HG02763 (cell line): ENCODE results near the gene LY6G5C.

Experiments
- ATAC-seq: cut with Tn5 transposase; IDR thresholded peaks from one replicate; pipeline ENCODE4 v1.9.1; 2021; ENCODE audit warnings: mild to moderate bottlenecking, moderate library complexity; ENCODE audit not compliant: unreplicated experiment

LY6G5C gene, protein sequence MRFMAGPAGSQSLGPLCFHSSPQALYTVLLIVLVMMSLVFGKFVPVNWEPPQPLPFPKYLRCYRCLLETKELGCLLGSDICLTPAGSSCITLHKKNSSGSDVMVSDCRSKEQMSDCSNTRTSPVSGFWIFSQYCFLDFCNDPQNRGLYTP

DNA sequence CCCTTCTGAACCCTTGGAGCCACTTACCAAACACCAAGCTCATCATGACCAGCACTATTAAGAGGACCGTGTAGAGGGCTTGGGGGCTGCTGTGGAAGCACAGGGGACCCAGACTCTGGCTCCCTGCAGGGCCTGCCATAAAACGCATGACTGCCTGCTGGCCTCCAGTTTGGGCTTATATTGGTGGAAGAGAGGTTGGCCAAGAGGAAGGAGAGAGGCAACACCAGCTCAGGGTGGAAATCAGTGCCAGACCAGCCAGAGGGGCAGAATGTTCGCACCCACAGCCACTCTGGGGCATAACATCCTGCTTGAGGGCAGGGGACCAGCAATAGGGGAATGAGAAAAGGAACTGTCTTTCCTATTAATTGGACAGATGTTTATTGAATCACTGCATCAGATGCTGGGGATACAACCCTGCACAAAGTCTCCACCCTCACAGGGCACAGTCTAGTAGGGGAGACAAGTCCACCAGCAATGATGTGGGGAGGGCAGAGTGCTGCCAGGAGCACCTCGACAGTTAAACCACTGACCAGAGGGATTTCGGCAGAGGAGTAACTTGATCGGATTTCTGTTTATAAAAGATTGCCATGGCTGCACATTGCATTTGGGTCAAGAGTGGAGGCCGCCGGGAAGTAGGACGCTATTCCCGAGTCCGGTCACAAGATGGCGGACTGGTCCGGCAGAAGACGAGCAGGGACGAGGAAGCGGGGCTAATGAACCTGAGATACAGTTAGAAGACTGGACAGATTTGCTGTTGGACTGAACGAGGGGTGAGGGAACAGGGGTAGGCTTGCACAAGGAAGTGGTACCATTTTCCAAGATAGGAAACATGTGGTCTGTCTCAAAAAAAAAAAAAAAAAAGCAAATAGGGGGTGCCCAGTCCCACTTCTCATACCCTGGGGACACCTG, at the start of gene LY6G5C:
LY6G5C (minus strand) TSS at position 842 of the 909 bp plus-strand sequence; CDS start at position 148, 694 bp downstream.
- ATAC-seq = no peak

DNA sequence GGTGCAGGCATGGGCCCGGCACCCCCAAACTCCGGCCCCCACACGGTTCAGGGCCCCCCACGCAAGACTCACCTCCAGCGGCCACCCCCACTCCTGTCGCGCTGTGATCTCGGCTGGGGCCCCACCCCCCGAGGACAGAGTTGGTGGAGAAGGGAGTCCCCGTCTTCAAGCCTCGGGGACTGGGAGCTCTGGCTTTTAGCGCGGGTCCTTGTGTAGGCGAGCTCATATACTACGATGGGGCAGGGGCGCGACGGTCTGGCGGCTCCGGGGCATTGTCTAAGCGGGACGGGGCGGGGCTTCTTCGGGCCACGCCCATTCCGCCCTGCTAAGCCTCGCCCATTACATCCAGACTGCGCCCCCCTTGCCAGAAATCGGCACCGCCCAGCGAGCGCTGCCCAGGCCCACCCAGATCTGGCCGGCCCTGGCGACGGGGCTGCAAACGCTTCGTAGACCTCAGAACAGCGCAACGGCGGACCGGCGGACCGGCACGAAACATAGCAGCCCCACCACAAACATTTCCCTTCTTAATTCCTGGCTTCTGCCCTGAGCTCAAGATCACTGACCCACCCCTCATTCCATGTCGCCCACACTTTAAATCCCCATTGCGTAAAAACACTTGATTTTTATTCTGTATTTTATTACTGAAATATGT, 49.2 kb upstream of the LY6G5C start:
- peak; percentile 34 for ATAC-seq

DNA sequence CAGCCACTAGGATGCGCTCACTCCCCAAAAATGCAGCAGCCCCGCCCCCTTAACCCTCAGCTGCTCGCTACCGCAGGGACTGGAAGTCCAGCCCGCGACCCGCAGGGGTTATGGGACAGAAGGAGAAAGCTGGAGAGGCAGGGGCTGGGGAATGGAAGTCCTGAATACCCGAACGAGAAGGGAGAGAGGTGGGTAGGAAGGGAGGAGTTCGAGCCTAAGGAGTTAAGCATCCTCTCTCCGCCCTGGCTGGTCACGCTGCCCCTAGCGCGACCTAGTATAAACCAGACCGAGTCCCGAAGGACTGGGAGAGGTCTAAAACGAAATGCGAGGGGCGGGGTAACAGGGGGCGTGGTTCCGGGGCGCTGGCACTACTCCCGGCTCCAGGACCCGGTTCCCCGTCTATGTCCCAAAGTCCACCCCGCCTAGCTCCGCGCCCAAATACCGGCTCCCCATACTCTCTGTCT, 48.7 kb upstream of the LY6G5C start:
- ATAC-seq = peak; percentile 35

DNA sequence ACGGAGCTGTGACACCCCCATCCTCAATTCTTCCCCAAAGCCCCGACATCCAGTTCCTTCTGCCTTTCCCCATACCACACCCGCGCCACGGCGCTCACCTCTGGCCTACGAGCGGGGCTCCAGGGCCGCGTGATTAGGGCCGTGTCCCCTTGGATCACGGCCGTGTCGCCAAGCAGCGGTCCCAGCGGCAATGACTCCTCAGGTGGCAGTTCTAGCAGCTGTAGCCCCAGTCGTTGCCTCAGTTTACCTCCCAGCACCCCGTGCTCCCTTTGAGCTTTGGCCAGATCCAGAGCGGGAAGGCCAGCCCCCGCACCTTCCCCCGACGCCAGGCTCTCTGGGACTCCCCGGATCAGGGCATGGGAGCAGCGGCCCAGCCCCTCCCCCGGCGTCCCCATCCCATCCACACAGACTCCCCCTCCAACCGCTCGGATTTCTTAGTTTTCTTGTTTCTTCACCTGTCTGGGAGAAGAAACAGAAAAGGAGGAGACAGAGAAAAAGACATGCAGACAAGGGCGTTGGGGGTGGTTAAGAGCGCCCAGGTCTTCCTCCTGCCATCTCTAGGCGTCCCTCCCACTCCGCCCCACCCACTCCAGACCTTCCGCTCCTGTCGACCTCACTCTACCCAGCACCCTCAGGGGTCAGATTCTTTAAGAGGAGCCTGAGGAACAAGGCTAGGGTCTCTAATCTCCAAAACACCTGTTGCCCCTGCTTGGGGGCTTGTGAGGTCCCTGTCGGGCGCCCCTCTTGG, 48.1 kb upstream of the LY6G5C start, which contains the start of gene DDAH2:
DDAH2 (minus strand) TSS at position 533 of the 748 bp plus-strand sequence; CDS start at position 395, 138 bp downstream.
- no peak for ATAC-seq

DNA sequence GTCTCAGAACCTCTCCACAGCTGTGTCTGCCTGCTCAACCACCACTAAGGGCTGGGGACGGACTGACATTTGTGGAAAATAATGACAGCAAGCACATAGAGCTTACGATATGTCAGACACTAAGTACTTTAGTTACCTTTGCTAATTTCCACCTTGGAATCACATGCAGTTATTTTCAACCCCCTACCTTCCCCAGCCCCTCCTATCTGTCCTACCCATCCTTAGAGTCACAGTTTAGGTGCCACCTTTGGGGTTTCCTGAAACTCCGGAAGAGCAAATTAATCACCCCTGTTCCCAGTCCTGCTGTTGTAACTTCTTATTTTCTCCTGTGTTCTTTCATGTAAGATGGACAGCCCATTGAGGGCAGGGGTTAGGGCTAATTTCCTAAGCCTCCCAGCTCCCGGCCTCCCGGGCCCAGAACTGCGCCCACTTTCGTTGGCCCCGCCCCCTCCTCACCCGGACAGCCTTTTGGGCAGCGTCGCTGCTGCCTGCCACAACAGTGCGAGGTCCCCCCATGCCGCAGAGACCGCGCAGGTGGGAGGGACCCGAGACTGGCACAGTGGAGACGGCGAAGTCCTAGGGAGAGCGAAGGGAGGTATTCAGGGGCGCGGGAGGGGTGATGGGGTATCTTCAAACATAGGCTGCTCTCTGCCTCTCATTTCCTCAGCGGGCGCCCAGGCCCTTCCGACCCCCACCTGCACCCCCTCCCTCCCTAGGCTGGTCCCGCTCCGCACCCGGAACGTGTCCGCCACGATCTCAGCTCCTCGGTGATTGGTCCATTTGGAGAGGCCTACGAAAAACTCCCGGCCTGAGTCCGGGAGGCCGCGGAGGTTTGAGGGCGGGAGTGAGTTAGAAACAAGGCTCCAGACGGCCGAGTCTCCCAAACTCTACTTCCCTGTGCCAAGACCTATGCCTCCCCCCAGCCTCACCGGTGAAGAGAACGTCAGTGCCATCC, 47.1 kb upstream of the LY6G5C start:
- ATAC-seq = no peak

DNA sequence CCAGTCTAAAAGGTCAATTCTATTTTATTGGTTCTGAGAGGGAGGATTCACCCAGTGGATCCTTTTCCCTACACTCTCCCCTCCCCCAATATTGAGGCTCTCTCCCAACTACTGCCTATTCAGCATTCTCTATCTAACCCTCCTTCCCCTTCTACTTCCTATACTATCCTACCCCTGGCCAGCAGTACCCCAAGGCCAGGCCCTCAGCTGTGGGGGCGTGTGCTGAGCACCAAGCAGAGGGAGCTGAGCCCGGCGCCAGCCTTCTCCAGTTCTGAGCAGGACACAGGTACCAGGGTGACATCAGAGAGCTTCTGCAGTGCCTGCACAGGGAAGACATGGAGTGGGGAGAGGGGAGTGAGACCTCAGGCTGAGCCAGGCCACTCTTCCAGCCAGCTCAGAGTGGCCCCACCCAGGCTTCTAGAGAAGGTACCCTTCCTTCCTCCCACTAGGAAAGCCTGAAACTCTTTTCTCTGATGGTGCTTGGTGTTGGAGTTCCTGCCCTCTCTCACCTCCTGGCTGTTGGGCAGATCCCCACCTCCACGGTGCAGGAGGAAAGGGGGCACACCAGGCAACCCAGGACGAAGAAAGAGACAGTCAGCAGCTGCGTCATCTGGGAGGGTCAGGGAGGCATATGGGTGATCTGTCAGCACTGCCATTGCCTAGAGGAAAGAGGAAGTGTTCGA, 46.3 kb upstream of the LY6G5C start:
- peak; percentile 48 for ATAC-seq

DNA sequence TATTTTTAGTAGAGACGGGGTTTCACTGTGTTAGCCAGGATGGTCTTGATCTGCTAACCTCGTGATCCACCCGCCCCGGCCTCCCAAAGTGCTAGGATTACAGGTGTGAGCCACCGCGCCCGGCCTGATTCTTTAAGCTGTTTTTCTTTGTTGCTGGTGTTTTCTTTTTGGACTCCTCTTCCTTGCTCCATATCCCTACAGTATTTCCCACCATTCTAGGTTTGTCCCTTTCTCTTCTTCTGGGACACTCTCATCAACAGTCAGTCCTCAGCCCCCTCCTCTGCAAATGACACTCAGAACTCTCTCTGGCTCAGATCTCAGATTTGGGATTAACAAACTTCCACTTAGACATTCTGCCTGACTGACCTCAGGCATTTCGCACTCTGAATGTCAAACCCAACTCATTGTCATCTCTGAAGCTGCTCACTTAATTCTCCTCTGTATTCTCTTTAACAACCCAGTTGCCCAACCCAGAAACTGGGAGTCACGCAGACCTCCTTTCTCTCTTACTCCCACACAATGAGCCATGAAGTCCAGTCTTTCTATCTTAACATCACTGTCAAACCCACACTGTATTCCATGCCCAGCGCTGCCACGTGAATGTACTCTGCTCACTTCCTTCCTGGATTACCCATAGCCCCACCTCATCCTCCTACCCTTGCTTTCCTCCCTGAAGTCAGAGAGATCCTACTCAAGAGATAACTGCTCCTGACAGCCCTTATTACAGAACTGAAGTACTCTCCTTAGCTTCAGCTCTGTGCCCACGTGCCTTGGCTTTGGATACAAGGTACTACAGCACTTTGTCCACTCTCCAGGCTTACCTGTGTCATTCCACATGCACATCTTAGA, 44.9 kb upstream of the LY6G5C start:
- no peak for ATAC-seq

DNA sequence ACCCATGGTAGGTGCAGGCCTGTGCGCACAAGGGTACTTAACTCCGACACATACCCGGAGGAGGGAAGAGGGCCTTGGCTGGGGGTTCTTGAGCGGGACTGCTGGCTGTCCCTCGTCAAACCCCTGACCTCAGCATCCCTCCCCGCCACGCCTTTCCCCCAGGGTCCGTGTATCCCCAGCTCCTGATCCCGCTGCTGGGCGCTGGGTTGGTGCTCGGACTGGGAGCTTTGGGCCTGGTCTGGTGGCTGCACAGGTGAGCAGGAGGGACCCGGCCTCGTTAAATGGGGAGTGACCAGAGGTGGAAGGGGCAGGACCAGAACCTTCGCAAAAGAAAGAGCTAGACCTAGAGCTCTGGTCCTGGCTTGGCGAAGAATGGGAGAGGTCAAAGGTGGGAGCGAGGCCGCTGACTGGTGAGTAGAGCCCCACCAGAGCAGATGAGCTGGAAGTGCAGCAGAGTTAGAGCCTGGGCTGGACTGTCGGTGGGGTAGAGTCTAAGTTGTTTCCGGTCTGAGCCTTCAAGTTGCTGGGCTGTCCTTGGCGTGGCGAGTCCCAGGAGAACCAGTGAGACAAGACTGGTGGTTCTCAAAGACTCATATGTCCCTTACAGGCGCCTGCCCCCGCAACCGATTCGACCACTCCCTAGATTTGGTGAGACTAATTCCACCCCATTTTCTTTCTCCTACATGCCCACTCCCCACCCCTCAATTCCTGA, 43.3 kb upstream of the LY6G5C start:
- no peak for ATAC-seq

DNA sequence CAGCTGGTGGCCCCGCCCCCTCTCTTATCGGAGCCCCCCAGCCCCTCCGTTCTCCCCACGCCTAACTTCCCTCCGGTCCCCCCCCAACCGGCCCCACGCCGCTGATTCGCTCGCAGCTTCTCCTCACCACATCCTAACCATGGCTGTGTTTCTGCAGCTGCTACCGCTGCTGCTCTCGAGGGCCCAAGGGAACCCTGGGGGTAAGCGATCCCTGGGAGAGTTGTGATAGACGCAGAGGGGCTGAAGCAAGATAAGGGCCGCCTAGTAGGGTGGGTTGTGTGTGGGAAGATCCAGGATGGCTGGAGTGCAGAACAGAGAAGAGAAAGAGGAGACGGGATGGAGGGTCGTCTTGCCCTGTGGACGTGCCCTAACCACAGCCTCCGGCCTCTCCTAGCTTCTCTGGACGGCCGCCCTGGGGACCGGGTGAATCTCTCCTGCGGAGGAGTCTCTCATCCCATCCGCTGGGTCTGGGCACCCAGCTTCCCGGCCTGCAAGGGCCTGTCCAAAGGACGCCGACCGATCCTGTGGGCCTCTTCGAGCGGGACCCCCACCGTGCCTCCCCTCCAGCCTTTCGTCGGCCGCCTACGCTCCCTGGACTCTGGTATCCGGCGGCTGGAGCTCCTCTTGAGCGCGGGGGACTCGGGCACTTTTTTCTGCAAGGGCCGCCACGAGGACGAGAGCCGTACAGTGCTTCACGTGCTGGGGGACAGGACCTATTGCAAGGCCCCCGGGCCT, 42.5 kb upstream of the LY6G5C start, which contains the start of gene MPIG6B:
MPIG6B (plus strand) TSS at position 129 of the 735 bp plus-strand sequence; CDS start at position 140, 11 bp downstream.
- no peak for ATAC-seq

DNA sequence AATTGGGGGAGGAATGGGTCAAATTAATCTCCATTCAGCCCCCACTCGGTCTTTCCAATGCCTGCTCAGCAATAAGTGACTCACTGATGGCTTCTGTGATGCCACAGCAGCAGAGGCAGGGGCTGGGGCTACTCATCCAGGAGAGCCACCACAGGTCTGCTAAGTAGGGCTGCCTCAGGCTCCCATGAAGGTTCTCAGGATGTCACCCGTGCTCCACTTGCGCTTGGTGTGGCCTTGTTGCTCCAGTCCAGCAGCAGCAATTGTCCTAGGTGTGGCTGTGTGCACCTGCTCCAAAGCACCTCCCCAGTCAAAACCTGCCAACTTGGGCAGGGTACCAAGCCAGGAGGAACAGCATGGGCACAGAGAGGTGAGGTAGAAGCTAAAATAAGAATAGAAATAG, 41.3 kb upstream of the LY6G5C start:
- no peak for ATAC-seq

DNA sequence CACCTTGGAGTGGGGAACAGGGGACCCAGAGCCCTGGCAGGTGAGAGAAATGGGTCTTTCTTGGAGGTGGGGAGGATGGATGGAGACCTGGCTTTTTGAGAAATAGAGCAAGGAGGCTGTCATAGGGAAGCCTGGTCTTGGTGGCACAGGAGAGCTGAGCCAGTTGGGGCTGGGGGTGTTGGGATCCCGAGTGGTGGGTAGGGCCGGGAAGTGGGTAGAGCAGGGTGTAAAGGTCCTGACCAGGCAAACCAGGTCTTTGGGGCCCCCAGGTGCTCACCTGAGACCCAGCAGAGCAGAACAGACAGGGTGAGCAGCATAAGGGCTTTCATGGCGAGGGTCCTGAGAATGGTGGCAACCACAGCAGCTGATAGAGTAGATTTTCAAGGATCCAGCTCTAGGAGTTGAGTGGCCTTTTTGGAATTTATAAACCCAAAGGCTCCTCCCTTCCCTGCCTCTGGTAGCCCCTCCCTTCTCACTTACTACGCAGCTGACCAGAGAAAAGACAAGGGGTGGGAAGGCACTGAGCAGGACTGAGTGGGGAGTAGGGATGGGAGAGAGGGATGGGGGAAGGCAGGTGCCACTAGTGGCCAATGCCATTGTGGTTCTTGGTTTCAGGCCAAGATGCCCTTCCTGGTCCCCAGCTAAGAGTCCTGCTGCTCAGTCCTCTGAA, 40.6 kb upstream of the LY6G5C start, which contains the start of gene LY6G6C:
LY6G6C (minus strand) TSS at position 396 of the 670 bp plus-strand sequence; CDS start at position 329, 67 bp downstream.
- ATAC-seq = no peak

DNA sequence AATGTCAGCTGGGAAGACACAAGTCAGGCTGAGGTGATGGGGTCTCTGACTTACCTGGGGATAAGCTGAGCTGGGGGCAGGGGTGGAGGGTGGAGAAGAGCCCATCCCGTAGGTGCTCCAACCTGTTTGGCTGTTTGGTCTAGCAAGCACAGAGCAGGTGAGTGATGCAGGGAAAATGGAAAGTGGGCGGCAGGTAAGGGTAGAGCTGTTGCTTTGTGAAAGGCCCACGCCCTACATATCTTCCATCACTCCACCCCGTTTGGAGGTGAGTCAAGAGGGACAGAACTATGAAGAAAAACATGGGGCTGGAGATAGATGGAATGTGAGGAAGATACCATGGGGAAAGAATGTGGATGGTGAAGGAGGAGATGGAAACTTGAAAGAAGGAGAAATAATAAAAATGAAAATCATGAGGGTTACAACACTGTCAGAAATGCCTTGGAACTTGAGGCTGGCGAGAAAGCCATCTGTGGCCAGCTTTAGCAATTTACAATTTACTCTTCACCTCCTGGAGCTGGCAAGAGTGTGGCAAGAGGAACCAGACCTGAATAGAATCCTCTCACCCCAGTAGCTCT, 39.4 kb upstream of the LY6G5C start:
- ATAC-seq = no peak

DNA sequence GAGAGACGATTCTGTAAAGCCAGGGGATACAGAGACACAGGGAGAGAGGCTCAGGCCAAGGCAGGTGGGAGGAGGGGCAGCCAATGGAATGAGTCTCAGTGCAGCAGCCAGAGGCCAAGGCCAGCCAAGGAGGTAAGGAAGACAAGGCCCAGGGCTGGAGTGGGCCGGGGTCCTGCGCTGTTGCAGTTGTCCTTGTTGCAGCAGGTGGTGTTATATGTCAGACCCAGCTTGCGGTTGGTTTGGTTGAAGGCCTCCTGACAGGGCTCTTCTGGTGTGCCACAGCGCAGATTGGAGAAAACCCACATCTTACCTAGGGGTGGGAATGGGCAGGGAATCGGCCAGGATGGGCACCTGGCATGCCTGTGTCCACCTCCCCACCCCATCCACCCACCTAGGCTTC, 38.1 kb upstream of the LY6G5C start:
- ATAC-seq = no peak

DNA sequence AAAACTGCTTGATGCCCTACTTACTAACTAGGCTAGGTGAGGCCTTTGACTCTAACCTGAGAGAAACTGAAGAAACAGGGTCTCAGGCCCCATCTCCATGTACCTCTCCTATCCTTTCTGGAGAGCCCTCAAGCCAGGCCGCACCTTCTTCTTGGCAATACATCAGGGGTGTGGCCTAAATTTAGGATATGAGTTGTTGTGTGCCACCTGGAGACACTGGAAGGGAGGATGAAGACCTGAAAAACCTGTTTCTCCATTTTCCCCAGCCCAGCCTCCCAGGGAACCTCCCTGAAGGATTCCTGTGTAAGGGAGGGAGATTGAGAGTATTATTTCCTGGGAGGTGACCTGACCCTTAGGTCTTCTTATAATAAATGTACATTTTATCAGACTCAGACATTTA, 37.4 kb upstream of the LY6G5C start:
- no peak for ATAC-seq

DNA sequence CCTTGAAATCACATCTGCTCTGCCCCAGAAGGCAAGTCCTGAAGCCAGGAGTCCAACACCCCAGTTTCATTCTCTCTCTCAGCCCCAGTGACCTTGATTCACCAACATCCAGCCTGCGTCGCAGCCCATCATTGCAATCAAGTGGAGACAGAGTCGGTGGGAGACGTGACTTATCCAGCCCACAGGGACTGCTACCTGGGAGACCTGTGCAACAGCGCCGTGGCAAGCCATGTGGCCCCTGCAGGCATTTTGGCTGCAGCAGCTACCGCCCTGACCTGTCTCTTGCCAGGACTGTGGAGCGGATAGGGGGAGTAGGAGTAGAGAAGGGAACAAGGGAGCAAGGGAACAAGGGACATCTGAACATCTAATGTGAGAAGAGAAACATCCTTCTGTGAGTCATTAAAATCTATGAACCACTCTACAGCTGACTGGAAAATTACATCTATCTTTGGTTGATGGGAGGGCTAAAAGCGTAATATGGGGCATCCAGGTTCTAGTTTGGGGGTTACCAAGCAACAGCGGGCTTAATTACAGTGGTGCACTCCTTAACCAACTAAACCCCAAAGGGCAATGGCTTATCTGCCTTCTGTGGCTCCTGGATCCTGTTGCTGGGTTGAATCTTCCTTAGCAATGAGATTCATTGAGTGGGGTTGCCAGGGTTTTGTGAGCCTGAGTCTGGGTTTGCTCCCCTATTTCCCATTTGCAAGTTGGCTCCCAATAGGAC, 36.8 kb upstream of the LY6G5C start:
- no peak for ATAC-seq
